HepG2 (cell line): ENCODE measurements around the gene MYL6B. TPM values are rescaled to one million over a fixed set of nuclear protein-coding genes. Genes with fewer than 3 reads are reported as not detected.

Source experiments
- ATAC-seq: fragments of 200-7000 bp; cut with Tn5 transposase; 3 replicates; pipeline ENCODE4 v1.9.1; 2020; ENCODE audit warnings: mild to moderate bottlenecking, moderate library complexity
- BruUV-seq: library from RNA; stranded (reverse); fragments of 400-500 nt; replicated peaks from 2 replicates; lab custom pipeline; 2021; lab: Mats Ljungman, UMichigan
- CTCF ChIA-PET: fragments of 300-600 bp; formaldehyde crosslinking; extraction: SDS; loops from one replicate; lab custom pipeline; 2021; ENCODE audit warnings: low total read pairs, inconsistent platforms, low intra/inter-chr PET ratio; lab: Yijun Ruan, JAX
- POLR2A ChIA-PET: fragments of 350-600 bp; sonication (Branson Sonifier 250); formaldehyde crosslinking; loops from one replicate; lab custom pipeline; 2020; ENCODE audit warnings: antibody characterized with exemption, inconsistent platforms; lab: Yijun Ruan, JAX
- DNase-seq: peaks from one replicate; pipeline ENCODE4 v3.0.0-alpha.2; 2015; ENCODE audit warnings: low spot score
- FAIRE-seq: peaks from 3 replicates; lab custom pipeline; 2011; peaks lifted over from hg19 to GRCh38; lab: Jason Lieb, UNC
- H2AFZ ChIP-seq: one replicate; pipeline ENCODE4 v1.6.1; 2011; ENCODE audit warnings: low read length, inconsistent platforms
- H3K27ac ChIP-seq: fragments of 300-600 bp; 3 replicates; pipeline ENCODE4 v1.8.0; 2011; ENCODE audit warnings: mixed run types, mild to moderate bottlenecking, mixed read lengths, low read length, inconsistent platforms; ENCODE audit not compliant: insufficient read depth; ENCODE audit errors: extremely low read length
- H3K27me3 ChIP-seq, 2 experiments: fragments of 200-600 bp in 1 of 2; 2 replicates in 1 of 2; 3 replicates in 1 of 2; pipeline versions ENCODE4 v1.6.0 to v1.8.0; 2011; ENCODE audit warnings: low read length in 2 of 2, mild to moderate bottlenecking in 2 of 2, moderate library complexity in 2 of 2, inconsistent platforms in 1 of 2; ENCODE audit not compliant: insufficient read depth in 2 of 2, control insufficient read depth in 1 of 2
- H3K36me3 ChIP-seq, 2 experiments: fragments of 200-600 bp in 1 of 2; replicated peaks in 1 of 2; 2 replicates in 1 of 2; 3 replicates in 1 of 2; pipeline versions ENCODE4 v1.5.1 to v1.8.0; 2011; ENCODE audit warnings: low read length in 2 of 2, inconsistent platforms in 1 of 2; ENCODE audit not compliant: insufficient read depth in 2 of 2, control insufficient read depth in 1 of 2
- H3K4me1 ChIP-seq: 2 replicates; pipeline ENCODE4 v1.5.1; 2012; ENCODE audit warnings: low read length, inconsistent platforms; ENCODE audit not compliant: insufficient read depth
- H3K4me2 ChIP-seq: 2 replicates; pipeline ENCODE4 v1.6.0; 2011; ENCODE audit warnings: low read depth, low read length, inconsistent platforms
- H3K4me3 ChIP-seq, 3 experiments: fragments of 200-600 bp in 1 of 3; sonication (generic), shearing (Covaris generic) in 1 of 3; replicated peaks in 1 of 3; 2 replicates each; pipeline ENCODE4 v1.5.1; 2011 to 2016; ENCODE audit warnings: low read length in 3 of 3, inconsistent platforms in 2 of 3, low read depth in 2 of 3, mild to moderate bottlenecking in 2 of 3, control low read depth in 1 of 3, mixed read lengths in 1 of 3; ENCODE audit not compliant: insufficient read depth in 1 of 3
- H3K79me2 ChIP-seq: one replicate; pipeline ENCODE4 v1.6.1; 2011; ENCODE audit warnings: low read length, inconsistent platforms; ENCODE audit not compliant: insufficient read depth
- H3K9ac ChIP-seq: 2 replicates; pipeline ENCODE4 v1.6.0; 2011; ENCODE audit warnings: mild to moderate bottlenecking, low read depth, low read length, inconsistent platforms; ENCODE audit not compliant: insufficient read depth
- H3K9me3 ChIP-seq: 2 replicates; pipeline ENCODE4 v1.5.1; 2012; ENCODE audit warnings: mild to moderate bottlenecking, low read length
- H4K20me1 ChIP-seq: 2 replicates; pipeline ENCODE4 v1.6.0; 2011; ENCODE audit warnings: inconsistent platforms, mild to moderate bottlenecking, low read length, moderate library complexity; ENCODE audit not compliant: insufficient read depth
- MAFF ChIP-seq: IDR thresholded peaks from 2 replicates; pipeline ENCODE4 v1.6.1; 2011; ENCODE audit warnings: low read depth, low read length, improper control_type of control experiment
- MAFK ChIP-seq, 2 experiments: IDR thresholded peaks in 1 of 2; conservative IDR thresholded peaks in 1 of 2; 2 replicates each; pipeline ENCODE4 v1.6.1; 2011; ENCODE audit warnings: improper control_type of control experiment in 2 of 2, low read length in 2 of 2
- ZNF343 ChIP-seq: sonication (generic); formaldehyde crosslinking; IDR thresholded peaks from 2 replicates; pipeline ENCODE4 v1.4.0; 2020; ENCODE audit warnings: mild to moderate bottlenecking, missing genetic modification reagents
- WGBS: methylation state at CpG from one replicate; pipeline ENCODE4 v1.1.6; 2017; ENCODE audit warnings: low lambda C conversion rate; 5-methylcytosine and 5-hydroxymethylcytosine counted together
- in situ Hi-C: cut with HindIII; loops from 2 replicates; pipeline ENCODE4 v1.10.0; 2017; ENCODE audit warnings: low pct_unique_long_range_greater_than_20kb; ENCODE audit not compliant: extremely low pct_ligation_motif_present
- intact Hi-C: fragments of 100-400 bp; cut with micrococcal nuclease; formaldehyde crosslinking; loops from one replicate; pipeline ENCODE4 v1.10.0; 2022; ENCODE audit not compliant: unreplicated experiment
- polyA plus RNA-seq, 8 experiments: library from polyadenylated mRNA; depleted of rRNA in 3 of 8; stranded (reverse) in 7 of 8; unstranded in 1 of 8; fragments of >200 nt; fragmentation: Illumina TruSeq in 4 of 8; extraction: Trizol in 4 of 8; gene quantifications; 2 replicates each; pipeline versions ENCODE4 v1.2.1 to v1.2.3, GENCODE V29; 2011 to 2016; ENCODE audit warnings: low read depth in 4 of 8, missing spikeins in 1 of 8, mixed read lengths in 1 of 8; ENCODE audit not compliant: insufficient read depth in 1 of 8
- total RNA-seq, 5 experiments: library from RNA; depleted of rRNA; stranded (reverse); fragments of >200 nt; fragmentation: Illumina TruSeq; extraction: Trizol; gene quantifications; 2 replicates each; pipeline ENCODE4 v1.2.3, GENCODE V29; 2016; ENCODE audit warnings: low read depth in 1 of 5
- TF ChIP-seq, protein P1 (sequence below): sonication (generic); formaldehyde crosslinking; IDR thresholded peaks from 2 replicates; pipeline ENCODE4 v1.8.1; 2023; ENCODE audit warnings: mild to moderate bottlenecking, missing genetic modification reagents

Gene MYL6B
- total and polyA plus RNA-seq, 2 of the 13 experiments (the other 11 are each of a cell fraction or from before 2014, with no cell fraction given): 75.7 to 88.7 TPM

DNA sequence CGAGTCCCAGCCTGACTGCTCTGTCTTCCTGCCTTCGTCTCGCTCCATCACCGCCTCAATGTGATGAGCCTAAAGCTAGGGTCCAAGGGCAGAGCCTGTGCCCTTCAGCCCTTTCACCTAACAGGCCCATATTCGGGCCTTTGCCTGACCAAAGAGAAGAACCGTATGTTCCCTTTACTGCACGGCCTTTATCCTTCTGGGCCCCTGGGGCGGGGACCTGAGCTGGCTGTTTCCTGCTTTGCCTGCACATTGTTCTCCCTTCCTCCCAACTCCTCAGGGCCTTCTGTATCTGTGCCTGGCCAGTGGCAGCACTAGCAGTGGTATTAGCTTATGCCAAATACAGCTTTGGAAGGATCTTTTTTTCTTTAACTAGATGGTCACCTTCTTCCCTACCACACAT lies 8.5 kb upstream of the MYL6B start (continued):
- TF ChIP-seq, protein P1, sequence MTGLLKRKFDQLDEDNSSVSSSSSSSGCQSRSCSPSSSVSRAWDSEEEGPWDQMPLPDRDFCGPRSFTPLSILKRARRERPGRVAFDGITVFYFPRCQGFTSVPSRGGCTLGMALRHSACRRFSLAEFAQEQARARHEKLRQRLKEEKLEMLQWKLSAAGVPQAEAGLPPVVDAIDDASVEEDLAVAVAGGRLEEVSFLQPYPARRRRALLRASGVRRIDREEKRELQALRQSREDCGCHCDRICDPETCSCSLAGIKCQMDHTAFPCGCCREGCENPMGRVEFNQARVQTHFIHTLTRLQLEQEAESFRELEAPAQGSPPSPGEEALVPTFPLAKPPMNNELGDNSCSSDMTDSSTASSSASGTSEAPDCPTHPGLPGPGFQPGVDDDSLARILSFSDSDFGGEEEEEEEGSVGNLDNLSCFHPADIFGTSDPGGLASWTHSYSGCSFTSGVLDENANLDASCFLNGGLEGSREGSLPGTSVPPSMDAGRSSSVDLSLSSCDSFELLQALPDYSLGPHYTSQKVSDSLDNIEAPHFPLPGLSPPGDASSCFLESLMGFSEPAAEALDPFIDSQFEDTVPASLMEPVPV (CRISPR knock-in tag): no peak
- TF ChIP-seq, all 625 proteins: peak for 0

DNA sequence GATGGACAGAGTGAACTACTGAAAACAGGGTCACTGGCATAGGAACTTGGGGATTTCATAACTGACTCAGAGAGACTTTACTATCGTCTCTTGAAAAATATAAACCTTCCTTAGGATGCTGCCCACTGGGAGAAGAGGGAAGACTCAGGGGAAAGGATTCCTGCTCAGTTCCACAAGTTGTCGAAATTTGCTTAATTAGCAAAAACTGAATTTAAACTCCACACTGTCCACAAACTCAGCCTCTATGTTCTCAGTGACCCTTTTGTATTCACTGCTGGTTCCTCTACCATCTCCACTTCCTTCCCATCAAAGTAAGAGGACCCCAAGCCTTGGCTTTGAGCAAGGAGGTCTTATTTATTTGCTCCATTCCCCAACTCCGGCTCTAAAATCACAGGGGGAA lies 7.2 kb upstream of the MYL6B start:
- over 99% methylated on average over 3 of the region's 3 CpGs for WGBS
- no peak for FAIRE-seq
- Histone ChIP-seq H3K36me3 (peaks cover 15 to 46% of the 10 kb centered on the region in 2 experiments), H3K27me3 (no peaks in the 10 kb centered on the region), H3K9me3 (no peaks in the 10 kb centered on the region), H3K4me2 (no peak overlapping the region), H2AFZ (no peak overlapping the region), H3K4me1 (no peaks in the 10 kb centered on the region), H3K4me3 (no peak overlapping the region), H3K27ac (no peak overlapping the region), H3K79me2 (no peaks in the 10 kb centered on the region), H4K20me1 (no peaks in the 10 kb centered on the region), H3K9ac (no peak overlapping the region)
- in situ Hi-C loops: no loop called here
- intact Hi-C loops: no loop called here
- TF ChIP-seq MAFF: peak; percentile 87
- peak; percentile 88 to 91 for TF ChIP-seq MAFK (conservative IDR thresholded peaks at IDR 0.05 in 1 of 2, IDR thresholded peaks at IDR 0.05 in 1 of 2; ENCODE audit: low read length in 2 of 2)
- TF ChIP-seq ZNF343 (CRISPR knock-in tag): no peak
- no peak for ATAC-seq
- no peak for DNase-seq
- ChIA-PET CTCF (no interaction called here), POLR2A (interaction anchor here (1.1 to 2.6 kb wide), 2 partner anchors 17 to 27 kb away, joined by 3 to 14 read pairs; partner anchors contain the start of genes ESYT1 and ZC3H10)
- BruUV-seq: no TSS peak
